SK-N-MC (cell line): ENCODE results near the gene FFAR4.

ENCODE experiments used
- DNase-seq: peaks from one replicate; pipeline ENCODE4 v3.0.0-alpha.2; 2011; ENCODE audit warnings: low read depth, low spot score
- H3K27ac ChIP-seq: fragments of 200-600 bp; sonication (generic); 2 replicates; pipeline ENCODE4 v1.5.1; 2016; ENCODE audit warnings: mixed run types
- H3K36me3 ChIP-seq: fragments of 200-600 bp; sonication (generic); 2 replicates; pipeline ENCODE4 v1.6.1; 2017; ENCODE audit warnings: antibody characterized with exemption, low read length, mixed read lengths; ENCODE audit not compliant: insufficient read depth
- H3K4me3 ChIP-seq: fragments of 200-600 bp; sonication (generic); 2 replicates; pipeline ENCODE4 v1.5.1; 2016
- H3K9ac ChIP-seq: fragments of 200-600 bp; sonication (generic); 2 replicates; pipeline ENCODE4 v1.8.0; 2017; ENCODE audit warnings: mixed run types, mixed read lengths; ENCODE audit not compliant: insufficient read length
- H3K9me3 ChIP-seq: fragments of 200-600 bp; sonication (generic); 2 replicates; pipeline ENCODE4 v1.6.1; 2017; ENCODE audit warnings: low read depth, mild to moderate bottlenecking, antibody characterized with exemption, low read length, moderate library complexity, mixed read lengths
- EZH2 ChIP-seq: fragments of 200-600 bp; sonication (generic); IDR thresholded peaks from one replicate; pipeline ENCODE4 v1.6.1; 2017; ENCODE audit warnings: antibody characterized with exemption
- FOXP2 ChIP-seq: optimal IDR thresholded peaks from 2 replicates; pipeline ENCODE3; 2011; ENCODE audit warnings: mild to moderate bottlenecking, moderate library complexity; ENCODE audit not compliant: insufficient read depth; ENCODE audit errors: extremely low read length, control extremely low read depth
- POLR2AphosphoS5 ChIP-seq: IDR thresholded peaks from 2 replicates; pipeline ENCODE4 v1.6.1; 2012; ENCODE audit warnings: mild to moderate bottlenecking, low read depth, low read length, borderline replicate concordance

Gene FFAR4

DNA sequence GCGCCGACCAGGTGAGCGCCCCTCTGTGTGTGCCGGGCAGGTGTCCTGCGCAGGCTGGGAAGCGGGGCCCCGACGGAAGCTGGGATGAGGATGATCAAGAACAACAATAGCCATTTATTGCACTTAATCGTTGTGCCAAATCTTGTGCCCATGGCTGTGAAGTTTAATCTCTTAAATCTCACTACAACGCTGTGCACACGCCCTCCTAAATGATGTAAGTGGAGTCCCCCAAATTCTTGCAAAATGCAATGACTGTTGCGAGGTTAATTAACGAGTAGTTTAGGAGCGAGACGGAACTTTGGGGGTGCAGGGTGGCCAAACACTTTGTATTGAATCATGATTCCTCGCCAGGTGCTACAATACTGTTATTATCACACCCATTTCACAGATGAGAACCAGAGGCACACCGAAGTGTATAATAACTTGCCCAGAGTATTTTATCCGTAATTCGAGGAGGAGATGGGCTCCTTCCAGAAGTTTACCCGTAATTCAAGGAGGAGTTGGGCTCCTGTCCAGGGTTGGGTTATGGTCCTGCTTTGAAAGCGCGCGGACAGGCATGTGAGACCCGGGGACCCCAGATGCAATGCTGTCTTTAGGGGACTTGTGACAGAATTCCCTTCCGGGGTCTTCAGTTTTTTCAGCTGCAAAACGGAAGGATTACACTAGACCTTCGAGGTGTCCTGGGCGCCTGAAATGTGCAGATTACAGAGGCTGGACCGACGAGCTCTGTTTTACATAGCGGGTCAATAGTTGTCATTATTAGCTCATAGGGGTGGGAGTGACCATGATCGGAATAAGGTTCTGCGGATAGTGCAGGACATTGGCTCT lies 1.0 kb downstream of the FFAR4 start:
- Histone ChIP-seq H3K4me3 (no peak overlapping the region), H3K9ac (no peak overlapping the region), H3K27ac (no peak overlapping the region), H3K9me3 (no peaks in the 10 kb centered on the region), H3K36me3 (no peaks in the 10 kb centered on the region)
- DNase-seq: no peak
- no peak for TF ChIP-seq FOXP2

DNA sequence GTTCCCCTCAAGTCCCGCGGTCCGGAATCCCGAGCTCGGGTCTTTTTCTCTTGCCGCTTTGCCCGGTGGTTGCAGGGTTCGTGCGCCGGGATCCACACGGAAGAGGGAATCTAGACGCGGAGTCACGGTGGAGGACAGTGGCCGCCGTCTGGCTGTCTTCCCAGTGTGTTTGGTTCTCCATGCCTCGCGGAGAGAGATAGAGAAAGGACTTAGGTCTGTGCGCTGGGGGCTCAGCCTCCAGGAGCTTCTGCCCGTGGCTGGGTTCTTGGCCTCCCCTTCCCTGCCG lies 1.6 kb downstream of the FFAR4 start:
- H3K9ac ChIP-seq: no peak overlapping the region

GRCh38 chr10:93570383-93570782 lies 3.9 kb downstream of the FFAR4 start:
- Histone ChIP-seq H3K36me3 (no peaks in the 10 kb centered on the region), H3K4me3 (no peak overlapping the region), H3K9ac (no peak overlapping the region), H3K9me3 (no peaks in the 10 kb centered on the region), H3K27ac (no peak overlapping the region)
- no peak for DNase-seq
- no peak for TF ChIP-seq FOXP2
- no peak for TF ChIP-seq POLR2AphosphoS5
- no peak for TF ChIP-seq EZH2

More for the DNA sequence above, 1.6 kb downstream of the FFAR4 start:
- no peak overlapping the region for H3K27ac ChIP-seq
- TF ChIP-seq EZH2 (no peak), FOXP2 (no peak)
- H3K4me3 ChIP-seq: no peak overlapping the region
- no peaks in the 10 kb centered on the region for H3K36me3 ChIP-seq
- DNase-seq: no peak
- H3K9me3 ChIP-seq: no peaks in the 10 kb centered on the region

DNA sequence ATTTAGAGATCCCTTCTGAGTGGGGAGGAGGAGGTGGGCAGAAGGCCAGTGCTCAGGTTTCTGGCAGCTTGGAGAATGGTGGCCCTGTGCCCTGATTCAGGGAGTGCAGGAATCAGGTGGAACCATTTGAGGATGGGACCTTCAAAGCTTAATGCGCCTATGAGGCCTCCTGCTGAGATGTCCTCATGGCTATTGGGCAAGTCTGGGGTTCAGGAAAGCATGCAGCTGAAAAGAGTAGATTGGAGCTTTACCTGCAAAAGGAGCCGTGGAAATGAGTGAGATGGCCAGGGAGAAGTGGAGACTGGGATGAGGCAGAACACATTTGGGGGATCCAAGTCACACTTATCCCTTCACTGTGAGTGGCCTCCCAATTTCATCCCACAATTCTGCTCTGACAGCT lies 6.1 kb downstream of the FFAR4 start:
- Histone ChIP-seq H3K4me3 (no peak overlapping the region), H3K36me3 (no peaks in the 10 kb centered on the region), H3K9me3 (no peaks in the 10 kb centered on the region), H3K9ac (no peak overlapping the region), H3K27ac (no peak overlapping the region)
- DNase-seq: no peak
- no peak for TF ChIP-seq EZH2
- no peak for TF ChIP-seq POLR2AphosphoS5
- no peak for TF ChIP-seq FOXP2

DNA sequence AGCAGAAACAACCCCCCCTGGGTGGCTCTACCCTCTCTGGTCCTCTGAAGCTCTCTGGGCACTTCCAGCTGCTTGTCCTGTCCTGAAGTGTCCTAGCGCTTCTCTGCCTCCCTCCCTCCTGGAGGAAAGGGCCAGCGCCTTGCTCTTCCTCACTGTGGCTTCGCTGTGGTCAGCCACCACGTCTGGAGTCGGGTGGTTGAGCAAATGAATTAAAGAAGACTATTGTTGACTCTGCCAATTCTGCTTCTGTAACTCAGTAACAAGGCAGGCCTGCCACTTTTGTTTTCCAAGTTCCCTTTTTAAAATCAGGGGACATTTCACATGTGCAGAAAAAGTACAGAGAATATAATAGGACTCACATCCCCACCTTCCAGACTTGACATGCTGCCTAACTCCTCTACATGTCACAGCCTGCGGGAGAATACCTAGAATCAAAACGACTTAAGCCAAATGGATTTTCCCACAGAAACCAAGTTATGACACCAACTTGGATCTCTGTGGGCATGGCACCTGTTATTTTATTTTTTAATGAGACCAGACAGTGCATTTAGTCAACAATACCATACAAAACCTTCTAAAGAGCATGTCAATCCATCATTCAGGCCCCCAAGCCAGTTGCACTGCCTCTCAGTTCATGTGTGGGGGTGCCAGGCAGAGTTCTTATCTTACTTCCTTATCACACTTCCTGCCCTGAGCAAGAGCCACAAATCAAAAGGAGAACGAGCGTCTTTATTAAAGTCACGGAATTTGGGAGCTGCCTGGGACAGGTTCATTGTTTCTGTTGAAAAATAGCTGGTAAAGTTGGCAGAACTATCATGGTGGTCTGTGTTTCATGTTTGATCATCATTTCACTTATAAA lies 6.8 kb downstream of the FFAR4 start:
- no peak overlapping the region for H3K27ac ChIP-seq
- H3K36me3 ChIP-seq: no peaks in the 10 kb centered on the region
- no peaks in the 10 kb centered on the region for H3K9me3 ChIP-seq
- DNase-seq: no peak
- no peak overlapping the region for H3K9ac ChIP-seq
- no peak overlapping the region for H3K4me3 ChIP-seq
- TF ChIP-seq EZH2 (no peak), FOXP2 (no peak), POLR2AphosphoS5 (no peak)

DNA sequence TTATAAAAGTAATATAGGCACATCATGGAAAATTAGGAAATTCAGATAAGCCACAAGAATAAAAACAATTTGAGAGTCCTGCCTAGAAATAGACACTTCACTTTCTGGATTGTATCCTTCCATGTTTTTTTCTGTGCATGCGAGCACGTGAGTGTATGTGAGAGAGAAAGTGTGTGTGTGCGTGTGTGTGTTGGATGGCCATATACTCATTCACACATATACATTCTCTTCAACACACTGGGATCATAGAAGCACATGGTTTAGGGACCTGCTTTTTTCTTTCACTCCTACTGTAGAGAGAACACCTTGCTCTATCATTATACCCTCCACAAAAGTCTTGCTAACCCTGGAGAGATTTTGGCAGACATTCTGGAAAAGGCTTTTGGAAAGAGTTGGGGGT lies 7.5 kb downstream of the FFAR4 start:
- Histone ChIP-seq H3K9me3 (no peaks in the 10 kb centered on the region), H3K27ac (no peak overlapping the region), H3K4me3 (no peak overlapping the region), H3K36me3 (no peaks in the 10 kb centered on the region), H3K9ac (no peak overlapping the region)
- DNase-seq: no peak
- TF ChIP-seq POLR2AphosphoS5 (no peak), EZH2 (no peak), FOXP2 (no peak)

- DNase-seq: no peak
Observed at GRCh38 chr10:93576888-93577287, 10.4 kb downstream of the FFAR4 start.

DNA sequence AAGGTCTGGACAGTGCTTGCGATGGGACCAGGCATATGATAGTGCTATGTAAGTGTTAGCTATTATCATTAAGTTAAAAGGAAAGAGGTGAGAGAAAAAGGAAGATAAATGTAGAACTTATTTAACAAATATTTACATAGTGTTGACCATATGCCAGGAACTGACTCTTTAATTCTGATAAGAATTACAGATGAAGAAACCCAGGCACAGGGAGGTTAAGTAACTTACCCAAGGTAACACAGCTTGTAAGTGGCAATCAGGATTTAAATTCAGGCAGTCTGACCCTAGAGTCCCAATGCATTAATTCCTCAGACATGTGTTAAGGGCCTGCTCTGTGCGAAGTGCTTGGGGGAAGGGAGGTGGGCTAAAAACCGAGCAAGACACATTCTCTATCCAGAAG lies 11.1 kb downstream of the FFAR4 start:
- Histone ChIP-seq H3K27ac (no peak overlapping the region), H3K4me3 (no peak overlapping the region), H3K36me3 (no peaks in the 10 kb centered on the region), H3K9ac (no peak overlapping the region), H3K9me3 (no peaks in the 10 kb centered on the region)
- TF ChIP-seq EZH2 (no peak), FOXP2 (no peak), POLR2AphosphoS5 (no peak)
- DNase-seq: no peak

More at GRCh38 chr10:93576888-93577287, 10.4 kb downstream of the FFAR4 start:
- TF ChIP-seq FOXP2 (no peak), EZH2 (no peak), POLR2AphosphoS5 (no peak)
- Histone ChIP-seq H3K4me3 (no peak overlapping the region), H3K36me3 (no peaks in the 10 kb centered on the region), H3K9me3 (no peaks in the 10 kb centered on the region), H3K9ac (no peak overlapping the region), H3K27ac (no peak overlapping the region)

- H3K9ac ChIP-seq: no peak overlapping the region
- no peak overlapping the region for H3K4me3 ChIP-seq
- no peaks in the 10 kb centered on the region for H3K9me3 ChIP-seq
- no peaks in the 10 kb centered on the region for H3K36me3 ChIP-seq
- TF ChIP-seq FOXP2 (no peak), POLR2AphosphoS5 (no peak), EZH2 (no peak)
- H3K27ac ChIP-seq: no peak overlapping the region
- DNase-seq: no peak
Observed at GRCh38 chr10:93579089-93579488, 12.6 kb downstream of the FFAR4 start.
